Subcutaneous abdominal adipose tissue (tissue), 5 donors: ENCODE results near the gene CDH15.

ENCODE experiments used
- H3K27ac ChIP-seq: one replicate; pipeline ENCODE4 v1.7.0; 2013; ENCODE audit warnings: low read depth, mild to moderate bottlenecking, inconsistent platforms, low read length, moderate library complexity
- H3K27me3 ChIP-seq, 5 donors: one replicate each; pipeline ENCODE4 v1.7.0; 2013; ENCODE audit warnings: low read length in 5 of 5, inconsistent platforms in 1 of 5; ENCODE audit not compliant: control insufficient read depth in 5 of 5, insufficient read depth in 4 of 5
- H3K36me3 ChIP-seq, 5 donors: one replicate each; pipeline ENCODE4 v1.7.0; 2013; ENCODE audit warnings: low read length in 5 of 5; ENCODE audit not compliant: control insufficient read depth in 5 of 5, insufficient read depth in 5 of 5
- H3K4me1 ChIP-seq, 5 donors: one replicate each; pipeline ENCODE4 v1.7.0; 2013; ENCODE audit warnings: low read length in 5 of 5, mild to moderate bottlenecking in 3 of 5, moderate library complexity in 1 of 5; ENCODE audit not compliant: control insufficient read depth in 5 of 5, insufficient read depth in 5 of 5
- H3K4me3 ChIP-seq, 5 donors: one replicate each; pipeline ENCODE4 v1.7.0; 2013; ENCODE audit warnings: low read length in 5 of 5, low read depth in 1 of 5
- H3K9ac ChIP-seq, 5 donors: one replicate each; pipeline ENCODE4 v1.7.0; 2013; ENCODE audit warnings: low read length in 5 of 5, mild to moderate bottlenecking in 4 of 5, moderate library complexity in 3 of 5
- H3K9me3 ChIP-seq, 5 donors: one replicate each; pipeline ENCODE4 v1.7.0; 2013; ENCODE audit warnings: low read length in 5 of 5; ENCODE audit not compliant: control insufficient read depth in 5 of 5
- donor health status: healthy.
- donor health status: healthy.
- donor health status: healthy.
- donor health status: healthy.
- donor health status: healthy.

Gene CDH15

GRCh38 chr16:89134269-89134668 is 37.3 kb upstream of the CDH15 start:
- no peak overlapping the region for H3K9ac ChIP-seq
- H3K36me3 ChIP-seq = peaks cover 6 to 70% (median 54%) of the 10 kb centered on the region in 5 donors
- H3K4me3 ChIP-seq = no peak overlapping the region
- no peaks in the 10 kb centered on the region for H3K27me3 ChIP-seq
- peaks cover 0 to 3% (median 0%) of the 10 kb centered on the region in 5 donors for H3K9me3 ChIP-seq
- H3K4me1 ChIP-seq = no peaks in the 10 kb centered on the region
- H3K27ac ChIP-seq = no peak overlapping the region

GRCh38 chr16:89135166-89135565 is 36.4 kb upstream of the CDH15 start:
- Histone ChIP-seq H3K9ac (no peak overlapping the region), H3K4me1 (no peaks in the 10 kb centered on the region), H3K9me3 (no peaks in the 10 kb centered on the region), H3K36me3 (peaks cover 0 to 76% (median 59%) of the 10 kb centered on the region in 5 donors), H3K4me3 (no peak overlapping the region), H3K27me3 (no peaks in the 10 kb centered on the region), H3K27ac (no peak overlapping the region)

GRCh38 chr16:89135971-89136765 is 35.4 kb upstream of the CDH15 start:
- Histone ChIP-seq H3K27ac (no peak overlapping the region), H3K9ac (no peak overlapping the region), H3K9me3 (no peaks in the 10 kb centered on the region), H3K4me1 (no peaks in the 10 kb centered on the region), H3K36me3 (peaks cover 0 to 86% (median 68%) of the 10 kb centered on the region in 5 donors), H3K4me3 (no peak overlapping the region), H3K27me3 (no peaks in the 10 kb centered on the region)

- no peaks in the 10 kb centered on the region for H3K9me3 ChIP-seq
- peaks cover 0 to 89% (median 75%) of the 10 kb centered on the region in 5 donors for H3K36me3 ChIP-seq
- no peaks in the 10 kb centered on the region for H3K27me3 ChIP-seq
- no peaks in the 10 kb centered on the region for H3K4me1 ChIP-seq
- H3K9ac ChIP-seq = no peak overlapping the region
- no peak overlapping the region for H3K27ac ChIP-seq
- no peak overlapping the region for H3K4me3 ChIP-seq
These were observed 34.6 kb upstream of the CDH15 start for GRCh38 chr16:89136931-89137330.

GRCh38 chr16:89137666-89138512 is 33.7 kb upstream of the CDH15 start:
- Histone ChIP-seq H3K9ac (no peak overlapping the region), H3K36me3 (peaks cover 0 to 89% (median 75%) of the 10 kb centered on the region in 5 donors), H3K4me3 (no peak overlapping the region), H3K4me1 (no peaks in the 10 kb centered on the region), H3K27me3 (no peaks in the 10 kb centered on the region), H3K27ac (no peak overlapping the region), H3K9me3 (no peaks in the 10 kb centered on the region)

- H3K9me3 ChIP-seq = no peaks in the 10 kb centered on the region
- no peak overlapping the region for H3K27ac ChIP-seq
- H3K9ac ChIP-seq = no peak overlapping the region
- H3K4me3 ChIP-seq = no peak overlapping the region
- no peaks in the 10 kb centered on the region for H3K27me3 ChIP-seq
- no peaks in the 10 kb centered on the region for H3K4me1 ChIP-seq
- H3K36me3 ChIP-seq = peaks cover 0 to 89% (median 72%) of the 10 kb centered on the region in 5 donors
These were observed 33.1 kb upstream of the CDH15 start for GRCh38 chr16:89138513-89138795.

- peaks cover 0 to 89% (median 71%) of the 10 kb centered on the region in 5 donors for H3K36me3 ChIP-seq
- no peaks in the 10 kb centered on the region for H3K27me3 ChIP-seq
- no peaks in the 10 kb centered on the region for H3K9me3 ChIP-seq
- no peak overlapping the region for H3K27ac ChIP-seq
- no peaks in the 10 kb centered on the region for H3K4me1 ChIP-seq
- no peak overlapping the region for H3K9ac ChIP-seq
- no peak overlapping the region for H3K4me3 ChIP-seq
These were observed 32.6 kb upstream of the CDH15 start for GRCh38 chr16:89138843-89139520.

GRCh38 chr16:89139907-89140361 is 31.6 kb upstream of the CDH15 start:
- Histone ChIP-seq H3K9ac (no peak overlapping the region), H3K27me3 (no peaks in the 10 kb centered on the region), H3K4me1 (no peaks in the 10 kb centered on the region), H3K9me3 (no peaks in the 10 kb centered on the region), H3K4me3 (no peak overlapping the region), H3K36me3 (peaks cover 0 to 90% (median 69%) of the 10 kb centered on the region in 5 donors), H3K27ac (no peak overlapping the region)

- Histone ChIP-seq H3K9me3 (no peaks in the 10 kb centered on the region), H3K27ac (no peak overlapping the region), H3K27me3 (no peaks in the 10 kb centered on the region), H3K9ac (no peak overlapping the region), H3K36me3 (peaks cover 0 to 90% (median 69%) of the 10 kb centered on the region in 5 donors), H3K4me3 (no peak overlapping the region), H3K4me1 (no peaks in the 10 kb centered on the region)
These were observed 31.1 kb upstream of the CDH15 start for GRCh38 chr16:89140401-89140800.
